HL-60/S4 treated with retinoic acid at 250 ng/mL for 4 days and 3 days (cell line): Measurements from ENCODE around the gene EVI5L.
"Not testable (repeated sequence)": the region's sequence is repeated elsewhere in the genome, so short reads cannot be mapped to it uniquely, and the experiment has no call there.

ENCODE experiments used
- in situ Hi-C: fragments of 300-500 bp; cut with MboI; formaldehyde crosslinking; loops from 2 replicates; pipeline ENCODE4 v1.7.0; 2022; ENCODE audit warnings: low sequenced_read_pairs

The EVI5L gene

GRCh38 chr19:7816040-7816439 lies 14.0 kb upstream of the EVI5L start:
- in situ Hi-C loops = not testable (repeated sequence)

GRCh38 chr19:7817801-7818200 lies 12.2 kb upstream of the EVI5L start:
- in situ Hi-C loops = no loop called here

- in situ Hi-C loops = no loop called here
Measured at GRCh38 chr19:7818806-7819205, 11.2 kb upstream of the EVI5L start.

- in situ Hi-C loops = no loop called here
Measured at GRCh38 chr19:7819337-7819736, 10.7 kb upstream of the EVI5L start.

- in situ Hi-C loops = no loop called here
Measured at GRCh38 chr19:7820588-7820987, 9.4 kb upstream of the EVI5L start.

GRCh38 chr19:7822910-7823515 lies 7.0 kb upstream of the EVI5L start:
- in situ Hi-C loops = no loop called here

GRCh38 chr19:7823686-7824301 lies 6.2 kb upstream of the EVI5L start:
- in situ Hi-C loops = no loop called here

- in situ Hi-C loops = no loop called here
Measured at GRCh38 chr19:7829166-7829520, 875 bp upstream of the EVI5L start.

GRCh38 chr19:7830272-7830771 lies 304 bp downstream of the EVI5L start:
- in situ Hi-C loops = no loop called here

GRCh38 chr19:7830823-7831222 lies 805 bp downstream of the EVI5L start:
- in situ Hi-C loops = no loop called here

- in situ Hi-C loops = no loop called here
Measured at GRCh38 chr19:7831452-7831851, 1.4 kb downstream of the EVI5L start.

GRCh38 chr19:7832009-7832408 lies 2.0 kb downstream of the EVI5L start:
- in situ Hi-C loops = no loop called here

GRCh38 chr19:7832781-7833180 lies 2.8 kb downstream of the EVI5L start:
- in situ Hi-C loops = no loop called here

- in situ Hi-C loops = no loop called here
Measured at GRCh38 chr19:7833225-7834099, 3.4 kb downstream of the EVI5L start.

GRCh38 chr19:7839476-7839875 lies 9.5 kb downstream of the EVI5L start:
- in situ Hi-C loops = no loop called here

GRCh38 chr19:7840629-7841028 lies 10.6 kb downstream of the EVI5L start:
- in situ Hi-C loops = no loop called here

GRCh38 chr19:7841751-7842660 lies 12.0 kb downstream of the EVI5L start:
- in situ Hi-C loops = no loop called here

GRCh38 chr19:7842661-7843294 lies 12.8 kb downstream of the EVI5L start:
- in situ Hi-C loops = no loop called here

GRCh38 chr19:7843521-7843920 lies 13.5 kb downstream of the EVI5L start:
- in situ Hi-C loops = no loop called here

- in situ Hi-C loops = no loop called here
Measured at GRCh38 chr19:7844405-7844804, 14.4 kb downstream of the EVI5L start.
